Neutrophil (primary cell): ENCODE measurements around the gene SPOCK2.

Source experiments
- H3K27ac ChIP-seq: fragments of 200-600 bp; sonication (generic); 2 replicates; pipeline ENCODE4 v1.5.1; 2016; ENCODE audit warnings: mild to moderate bottlenecking, moderate library complexity
- H3K27me3 ChIP-seq: fragments of 200-600 bp; sonication (generic); 2 replicates; pipeline ENCODE4 v1.6.0; 2016; ENCODE audit warnings: mild to moderate bottlenecking
- H3K36me3 ChIP-seq: fragments of 200-600 bp; sonication (generic); 2 replicates; pipeline ENCODE4 v1.5.1; 2017
- H3K4me1 ChIP-seq, 2 experiments: fragments of 200-600 bp in 1 of 2; sonication (generic) in 1 of 2; 1 replicate in 1 of 2; 2 replicates in 1 of 2; pipeline versions ENCODE4 v1.5.1 to v1.6.1; 2013 to 2016; ENCODE audit warnings: low read depth in 1 of 2, low read length in 1 of 2, mild to moderate bottlenecking in 1 of 2, moderate library complexity in 1 of 2; ENCODE audit not compliant: control insufficient read depth in 1 of 2, insufficient read depth in 1 of 2
- H3K4me3 ChIP-seq, 2 experiments: fragments of 200-600 bp in 1 of 2; sonication (generic) in 1 of 2; 1 replicate in 1 of 2; 2 replicates in 1 of 2; pipeline ENCODE4 v1.5.1; 2013 to 2016; ENCODE audit warnings: low read depth in 1 of 2, low read length in 1 of 2, mild to moderate bottlenecking in 1 of 2, moderate library complexity in 1 of 2
- H3K9me3 ChIP-seq: fragments of 200-600 bp; sonication (generic); 2 replicates; pipeline ENCODE4 v1.5.1; 2016
- CTCF ChIP-seq: fragments of 200-600 bp; sonication (generic); IDR thresholded peaks from 2 replicates; pipeline ENCODE4 v1.5.1; 2016; ENCODE audit warnings: antibody characterized with exemption

Gene SPOCK2

GRCh38 chr10:72081772-72082590 lies 6.4 kb downstream of the SPOCK2 start:
- H3K36me3 ChIP-seq: no peaks in the 10 kb centered on the region
- H3K4me3 ChIP-seq: no peak overlapping the region
- no peak overlapping the region for H3K27ac ChIP-seq
- peaks cover 3 to 4% of the 10 kb centered on the region in 2 experiments for H3K4me1 ChIP-seq
- H3K27me3 ChIP-seq: peaks cover 29% of the 10 kb centered on the region
- TF ChIP-seq CTCF: no peak
- H3K9me3 ChIP-seq: no peaks in the 10 kb centered on the region

GRCh38 chr10:72081210-72081609 lies 7.1 kb downstream of the SPOCK2 start:
- H3K9me3 ChIP-seq: no peaks in the 10 kb centered on the region
- peaks cover 21% of the 10 kb centered on the region for H3K27me3 ChIP-seq
- H3K4me3 ChIP-seq: no peak overlapping the region
- no peak for TF ChIP-seq CTCF
- no peaks in the 10 kb centered on the region for H3K4me1 ChIP-seq
- no peak overlapping the region for H3K27ac ChIP-seq
- no peaks in the 10 kb centered on the region for H3K36me3 ChIP-seq

- no peaks in the 10 kb centered on the region for H3K36me3 ChIP-seq
- peaks cover 15% of the 10 kb centered on the region for H3K27me3 ChIP-seq
- no peaks in the 10 kb centered on the region for H3K4me1 ChIP-seq
- no peak overlapping the region for H3K4me3 ChIP-seq
- H3K27ac ChIP-seq: no peak overlapping the region
- TF ChIP-seq CTCF: no peak
- no peaks in the 10 kb centered on the region for H3K9me3 ChIP-seq
Observed at GRCh38 chr10:72080042-72080975, 8.0 kb downstream of the SPOCK2 start.

GRCh38 chr10:72079356-72079755 lies 9.0 kb downstream of the SPOCK2 start:
- TF ChIP-seq CTCF: no peak
- no peak overlapping the region for H3K4me3 ChIP-seq
- H3K27me3 ChIP-seq: peaks cover 6% of the 10 kb centered on the region
- no peak overlapping the region for H3K27ac ChIP-seq
- H3K9me3 ChIP-seq: no peaks in the 10 kb centered on the region
- H3K36me3 ChIP-seq: no peaks in the 10 kb centered on the region
- H3K4me1 ChIP-seq: no peaks in the 10 kb centered on the region

- no peaks in the 10 kb centered on the region for H3K4me1 ChIP-seq
- no peaks in the 10 kb centered on the region for H3K9me3 ChIP-seq
- H3K36me3 ChIP-seq: no peaks in the 10 kb centered on the region
- no peak overlapping the region for H3K4me3 ChIP-seq
- no peak overlapping the region for H3K27ac ChIP-seq
- peaks cover 3% of the 10 kb centered on the region for H3K27me3 ChIP-seq
- no peak for TF ChIP-seq CTCF
Observed at GRCh38 chr10:72077275-72077990, 10.9 kb downstream of the SPOCK2 start.
